Measurements from ENCODE around the gene MYO18A. TPM values are rescaled to one million over a fixed set of nuclear protein-coding genes. Genes with fewer than 3 reads are reported as not detected.

MYO18A gene
- total RNA-seq, 3 donors from 2014 or later (not counting 1 experiment from before 2014, with no cell fraction given): 110 to 117 (median 115) TPM

- intact Hi-C loops (cut with micrococcal nuclease): no loop called here
These were observed 28.6 kb downstream of the MYO18A start for GRCh38 chr17:29151567-29151966.

GRCh38 chr17:29150161-29150560, 30.0 kb downstream of the MYO18A start:
- DNase-seq (no peak), ATAC-seq (no peak)
- H3K27ac ChIP-seq (ENCODE audit: low read length): peak overlapping the region; percentile 4
- H3K4me1 ChIP-seq (ENCODE audit: control insufficient read depth, insufficient read depth, low read length): peaks cover 34% of the 10 kb centered on the region
- 70% methylated on average over 2 of the region's 2 CpGs for WGBS (ENCODE audit: insufficient coverage)
- H3K27me3 Mint-ChIP-seq (ENCODE audit: low read depth in 2 of 2): no peaks in the 10 kb centered on the region
- no peaks in the 10 kb centered on the region for H3K36me3 Mint-ChIP-seq
- H3K9me3 Mint-ChIP-seq: no peaks in the 10 kb centered on the region
- no peaks in the 10 kb centered on the region for H3K27me3 ChIP-seq (ENCODE audit: control insufficient read depth, insufficient read depth, low read length)
- H3K9me3 ChIP-seq (ENCODE audit: control insufficient read depth, insufficient read depth, low read length): no peaks in the 10 kb centered on the region
- H3K4me3 Mint-ChIP-seq: peak overlapping the region; percentile 72
- H3K4me3 ChIP-seq (ENCODE audit: low read length): no peak overlapping the region
- no peaks in the 10 kb centered on the region for H3K36me3 ChIP-seq (ENCODE audit: control insufficient read depth, insufficient read depth, low read length)
- H3K27ac Mint-ChIP-seq: peak overlapping the region; percentile 88 to 90
- intact Hi-C loops (cut with micrococcal nuclease): no loop called here
- TF ChIP-seq, protein P1, sequence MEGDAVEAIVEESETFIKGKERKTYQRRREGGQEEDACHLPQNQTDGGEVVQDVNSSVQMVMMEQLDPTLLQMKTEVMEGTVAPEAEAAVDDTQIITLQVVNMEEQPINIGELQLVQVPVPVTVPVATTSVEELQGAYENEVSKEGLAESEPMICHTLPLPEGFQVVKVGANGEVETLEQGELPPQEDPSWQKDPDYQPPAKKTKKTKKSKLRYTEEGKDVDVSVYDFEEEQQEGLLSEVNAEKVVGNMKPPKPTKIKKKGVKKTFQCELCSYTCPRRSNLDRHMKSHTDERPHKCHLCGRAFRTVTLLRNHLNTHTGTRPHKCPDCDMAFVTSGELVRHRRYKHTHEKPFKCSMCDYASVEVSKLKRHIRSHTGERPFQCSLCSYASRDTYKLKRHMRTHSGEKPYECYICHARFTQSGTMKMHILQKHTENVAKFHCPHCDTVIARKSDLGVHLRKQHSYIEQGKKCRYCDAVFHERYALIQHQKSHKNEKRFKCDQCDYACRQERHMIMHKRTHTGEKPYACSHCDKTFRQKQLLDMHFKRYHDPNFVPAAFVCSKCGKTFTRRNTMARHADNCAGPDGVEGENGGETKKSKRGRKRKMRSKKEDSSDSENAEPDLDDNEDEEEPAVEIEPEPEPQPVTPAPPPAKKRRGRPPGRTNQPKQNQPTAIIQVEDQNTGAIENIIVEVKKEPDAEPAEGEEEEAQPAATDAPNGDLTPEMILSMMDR (IDR thresholded peaks at IDR 0.05): no peak
- peaks cover 32 to 55% of the 10 kb centered on the region in 2 donors for H3K4me1 Mint-ChIP-seq

More at GRCh38 chr17:29151567-29151966, 28.6 kb downstream of the MYO18A start:
- Histone ChIP-seq H3K9me3 (ENCODE audit: control insufficient read depth, insufficient read depth, low read length) (no peaks in the 10 kb centered on the region), H3K27ac (ENCODE audit: low read length) (no peak overlapping the region), H3K27me3 (ENCODE audit: control insufficient read depth, insufficient read depth, low read length) (no peaks in the 10 kb centered on the region), H3K4me3 (ENCODE audit: low read length) (no peak overlapping the region), H3K36me3 (ENCODE audit: control insufficient read depth, insufficient read depth, low read length) (no peaks in the 10 kb centered on the region), H3K4me1 (ENCODE audit: control insufficient read depth, insufficient read depth, low read length) (peaks cover 35% of the 10 kb centered on the region)
- WGBS (ENCODE audit: insufficient coverage): 95% methylated on average over 4 of the region's 4 CpGs
- ATAC-seq (no peak), DNase-seq (no peak)
- H3K27me3 Mint-ChIP-seq (ENCODE audit: low read depth in 2 of 2): no peaks in the 10 kb centered on the region
- H3K4me3 Mint-ChIP-seq: no peak overlapping the region
- peaks cover 28 to 50% of the 10 kb centered on the region in 2 donors for H3K4me1 Mint-ChIP-seq
- no peaks in the 10 kb centered on the region for H3K9me3 Mint-ChIP-seq
- H3K36me3 Mint-ChIP-seq: no peaks in the 10 kb centered on the region
- TF ChIP-seq, protein P1 (IDR thresholded peaks at IDR 0.05): no peak
- H3K27ac Mint-ChIP-seq: no peak overlapping the region

GRCh38 chr17:29149431-29150064, 30.6 kb downstream of the MYO18A start:
- Histone ChIP-seq H3K27ac (ENCODE audit: low read length) (peak overlapping the region; percentile 77), H3K27me3 (ENCODE audit: control insufficient read depth, insufficient read depth, low read length) (no peaks in the 10 kb centered on the region), H3K4me1 (ENCODE audit: control insufficient read depth, insufficient read depth, low read length) (peaks cover 31% of the 10 kb centered on the region), H3K4me3 (ENCODE audit: low read length) (peak overlapping the region; percentile 51), H3K36me3 (ENCODE audit: control insufficient read depth, insufficient read depth, low read length) (no peaks in the 10 kb centered on the region), H3K9me3 (ENCODE audit: control insufficient read depth, insufficient read depth, low read length) (no peaks in the 10 kb centered on the region)
- intact Hi-C loops (cut with micrococcal nuclease): loop anchor here (1.0 to 2.0 kb wide), 3 partner anchors 31 to 145 kb away; partner anchors contain the start of genes MYO18A and NUFIP2
- WGBS (ENCODE audit: insufficient coverage): 48% methylated on average over 8 of the region's 8 CpGs
- peak overlapping the region; percentile 88 to 90 for H3K27ac Mint-ChIP-seq
- H3K27me3 Mint-ChIP-seq (ENCODE audit: low read depth in 2 of 2): no peaks in the 10 kb centered on the region
- no peaks in the 10 kb centered on the region for H3K9me3 Mint-ChIP-seq
- peak overlapping the region; percentile 84 for H3K4me3 Mint-ChIP-seq
- no peaks in the 10 kb centered on the region for H3K36me3 Mint-ChIP-seq
- no peak for ATAC-seq
- TF ChIP-seq, protein P1 (IDR thresholded peaks at IDR 0.05): no peak
- peak in 1 of 2 donors; percentile 57 for DNase-seq
- peaks cover 28 to 51% of the 10 kb centered on the region in 2 donors for H3K4me1 Mint-ChIP-seq

All from natural killer cell (primary cell).